GM23248 (cell line): Measurements from ENCODE around the gene STK24.

Experiments used
- EZH2 ChIP-seq: fragments of 200-600 bp; sonication (generic); IDR thresholded peaks from 2 replicates; pipeline ENCODE4 v1.6.1; 2018; ENCODE audit warnings: antibody characterized with exemption, mild to moderate bottlenecking; ENCODE audit not compliant: insufficient read depth, poor library complexity, severe bottlenecking
- EZH2phosphoT487 ChIP-seq: fragments of 200-600 bp; sonication (generic); IDR thresholded peaks from 2 replicates; pipeline ENCODE4 v1.6.1; 2018; ENCODE audit warnings: antibody characterized with exemption, moderate library complexity, mild to moderate bottlenecking, low read depth; ENCODE audit not compliant: insufficient read depth

GRCh38 chr13:98462241-98462882, 114.5 kb downstream of the STK24 start:
- no peak for TF ChIP-seq EZH2
- no peak for TF ChIP-seq EZH2phosphoT487
